GM21390 (cell line): ENCODE results near the gene PKD2L1.
"Not testable (repeated sequence)": the region's sequence is repeated elsewhere in the genome, so short reads cannot be mapped to it uniquely, and the experiment has no call there.

ENCODE experiments used
- ATAC-seq: cut with Tn5 transposase; IDR thresholded peaks from one replicate; pipeline ENCODE4 v1.9.1; 2021; ENCODE audit not compliant: unreplicated experiment

PKD2L1 gene

GRCh38 chr10:100330079-100330478, at the start of gene PKD2L1:
Gene PKD2L1, minus strand, starts transcription at chr10:100330228. Its CDS starts 125 bp downstream, at chr10:100330103.
- no peak for ATAC-seq

GRCh38 chr10:100377830-100378229, 47.8 kb upstream of the PKD2L1 start:
- ATAC-seq: no peak

- ATAC-seq: not testable (repeated sequence)
These were observed 46.6 kb upstream of the PKD2L1 start for GRCh38 chr10:100376656-100377055.

- not testable (repeated sequence) for ATAC-seq
These were observed 44.8 kb upstream of the PKD2L1 start for GRCh38 chr10:100374677-100375353.

GRCh38 chr10:100374200-100374655, 44.2 kb upstream of the PKD2L1 start:
- no peak for ATAC-seq

- ATAC-seq: peak; percentile 93
These were observed 43.5 kb upstream of the PKD2L1 start for GRCh38 chr10:100373298-100374199.

GRCh38 chr10:100372415-100373297, 42.6 kb upstream of the PKD2L1 start:
- ATAC-seq: peak; percentile 1

GRCh38 chr10:100371482-100372027, 41.5 kb upstream of the PKD2L1 start:
- no peak for ATAC-seq

GRCh38 chr10:100370714-100371481, 40.9 kb upstream of the PKD2L1 start:
- no peak for ATAC-seq

GRCh38 chr10:100368721-100369120, 38.7 kb upstream of the PKD2L1 start:
- no peak for ATAC-seq

GRCh38 chr10:100364735-100365391, 34.8 kb upstream of the PKD2L1 start:
- no peak for ATAC-seq

- no peak for ATAC-seq
These were observed 34.1 kb upstream of the PKD2L1 start for GRCh38 chr10:100364175-100364574.

GRCh38 chr10:100362570-100363496, 32.8 kb upstream of the PKD2L1 start:
- ATAC-seq: no peak

- ATAC-seq: no peak
These were observed 30.2 kb upstream of the PKD2L1 start for GRCh38 chr10:100360234-100360633.

- no peak for ATAC-seq
These were observed 29.6 kb upstream of the PKD2L1 start for GRCh38 chr10:100359529-100360150.

GRCh38 chr10:100359030-100359432, 29.0 kb upstream of the PKD2L1 start:
- ATAC-seq: no peak

GRCh38 chr10:100357059-100357858, 27.2 kb upstream of the PKD2L1 start:
- ATAC-seq: no peak
